EL (cell line): ENCODE measurements around the gene RCSD1.
A peak's percentile ranks its signal among the peaks of the same experiment; 100 is the strongest.
"Not testable (repeated sequence)": the region's sequence is repeated elsewhere in the genome, so short reads cannot be mapped to it uniquely, and the experiment has no call there.

Source experiments
- DNase-seq: peaks from one replicate; pipeline ENCODE4 v3.0.0-alpha.2; 2016

The RCSD1 gene, protein sequence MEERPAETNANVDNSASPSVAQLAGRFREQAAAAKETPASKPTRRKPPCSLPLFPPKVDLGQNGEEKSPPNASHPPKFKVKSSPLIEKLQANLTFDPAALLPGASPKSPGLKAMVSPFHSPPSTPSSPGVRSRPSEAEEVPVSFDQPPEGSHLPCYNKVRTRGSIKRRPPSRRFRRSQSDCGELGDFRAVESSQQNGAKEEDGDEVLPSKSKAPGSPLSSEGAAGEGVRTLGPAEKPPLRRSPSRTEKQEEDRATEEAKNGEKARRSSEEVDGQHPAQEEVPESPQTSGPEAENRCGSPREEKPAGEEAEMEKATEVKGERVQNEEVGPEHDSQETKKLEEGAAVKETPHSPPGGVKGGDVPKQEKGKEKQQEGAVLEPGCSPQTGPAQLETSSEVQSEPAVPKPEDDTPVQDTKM

DNA sequence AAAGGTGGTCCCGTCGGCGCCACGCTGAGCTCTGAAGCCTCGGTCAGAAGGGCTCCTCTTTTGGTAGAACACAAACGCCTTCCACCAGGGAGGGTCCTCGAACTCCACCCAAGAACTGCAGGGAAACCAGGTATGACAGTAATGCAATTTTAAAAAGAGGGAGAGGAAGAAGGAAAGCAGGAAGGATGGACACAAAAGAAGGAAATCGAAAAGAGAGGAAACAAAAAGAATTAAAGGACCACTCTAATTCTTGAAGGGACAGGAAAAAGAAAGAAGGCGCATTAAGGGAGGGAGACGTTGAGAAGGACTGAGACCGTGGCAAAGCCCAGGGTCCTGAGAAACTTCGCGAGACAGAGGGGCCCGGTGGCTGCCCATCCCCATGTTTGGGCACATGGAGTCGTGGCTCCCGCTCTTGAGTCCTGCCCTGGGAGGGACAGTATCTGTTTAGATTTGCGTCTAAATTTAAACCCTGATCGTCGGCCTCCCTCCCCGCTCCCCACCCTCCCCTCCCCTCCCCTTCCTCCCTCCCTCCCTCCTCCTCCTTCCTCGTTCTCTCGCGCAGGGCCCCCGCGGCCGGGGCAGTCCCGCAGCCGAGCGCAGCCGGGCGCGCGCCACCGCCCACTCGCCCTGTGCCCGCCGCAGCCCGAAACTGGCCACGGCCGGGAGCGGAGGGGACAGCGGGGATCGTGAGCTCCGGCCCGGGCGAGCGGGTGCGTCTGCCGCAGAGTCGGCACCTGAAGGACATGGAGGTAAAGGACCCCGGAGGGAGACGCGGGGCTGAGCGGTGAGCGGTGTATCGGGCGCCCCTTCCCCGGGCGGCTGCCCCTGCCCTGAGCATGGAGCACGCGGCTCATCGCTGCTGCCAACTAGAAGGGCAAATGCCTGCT lies at the start of gene RCSD1:
RCSD1 (plus strand) TSS at position 552 of the 887 bp plus-strand sequence; CDS start at position 744, 192 bp downstream.
- no peak for DNase-seq

DNA sequence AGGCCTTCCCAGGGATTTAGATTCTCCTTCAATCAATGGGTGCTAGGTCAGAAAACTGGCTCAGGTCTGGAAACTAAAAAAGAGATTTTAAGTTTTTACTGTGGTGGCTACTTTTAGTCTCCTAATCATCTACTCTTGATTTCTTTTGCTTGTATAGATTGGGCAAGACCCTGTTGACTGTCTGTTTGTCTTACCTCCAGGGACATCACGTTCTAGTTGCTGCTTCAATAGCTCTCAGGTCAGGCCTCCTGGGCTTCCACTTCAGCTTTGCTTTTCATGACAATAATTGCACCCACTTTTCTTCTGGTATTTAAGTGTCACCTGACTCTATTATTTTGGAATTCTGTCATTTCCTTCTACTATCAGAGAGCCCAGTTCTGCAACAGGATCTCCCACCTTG lies 48.0 kb upstream of the RCSD1 start:
- no peak for DNase-seq

DNA sequence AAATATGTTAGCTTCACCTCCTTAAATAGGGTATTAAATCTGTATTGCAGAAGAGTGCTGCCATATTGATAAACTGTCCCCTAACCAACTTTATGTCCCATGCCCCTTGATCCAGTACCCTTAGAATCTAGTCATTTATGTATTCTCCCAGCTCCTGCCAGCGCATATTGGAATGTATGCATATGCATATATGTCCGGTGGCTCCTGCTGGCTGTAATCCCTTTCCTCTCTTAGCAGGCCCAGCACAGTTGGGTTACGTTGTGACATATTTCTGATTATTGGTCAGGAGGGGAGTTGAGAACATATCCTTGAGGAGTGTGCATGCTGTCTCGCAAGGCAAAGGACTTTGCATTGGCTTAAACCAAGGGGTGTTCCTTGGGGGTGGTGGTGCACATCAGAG lies 47.3 kb upstream of the RCSD1 start:
- DNase-seq = no peak

DNA sequence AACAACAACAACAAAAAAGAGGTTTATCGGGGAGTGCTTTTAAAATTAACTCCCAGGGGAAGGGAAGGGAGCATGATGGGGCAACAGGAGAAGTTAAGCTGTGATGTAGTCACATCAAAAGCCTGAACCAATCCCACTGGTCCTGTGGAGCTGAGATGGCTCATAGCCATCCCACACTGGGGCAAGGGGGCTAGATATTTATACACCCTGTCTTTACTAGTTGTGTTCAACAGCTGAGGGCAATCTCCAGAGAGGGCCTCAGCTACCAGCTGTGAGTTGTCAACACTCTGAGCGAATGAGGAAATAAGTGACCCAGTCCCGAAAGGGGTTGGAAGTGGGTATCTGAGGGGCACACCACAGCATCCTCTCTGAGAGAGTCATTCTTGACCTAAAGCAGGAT lies 45.5 kb upstream of the RCSD1 start:
- no peak for DNase-seq

DNA sequence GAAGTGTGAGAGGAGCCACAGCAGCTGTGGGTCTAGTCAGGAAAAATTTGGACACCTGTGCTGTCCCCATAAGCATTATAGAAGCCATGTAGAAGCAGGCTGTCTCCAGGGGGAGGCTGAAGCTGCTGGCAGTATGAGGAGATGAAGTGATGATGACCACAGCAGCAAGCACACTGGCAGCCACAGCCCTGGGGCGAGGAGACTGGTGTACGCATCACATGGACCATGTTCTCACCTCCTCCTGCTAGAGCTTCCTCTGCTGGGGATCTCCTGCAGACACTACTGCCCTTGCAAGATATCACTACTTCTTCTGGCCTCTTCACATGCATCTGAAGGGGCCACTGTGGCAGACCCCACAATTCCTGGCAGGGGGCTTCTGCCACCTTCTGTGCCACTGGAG lies 42.7 kb upstream of the RCSD1 start:
- no peak for DNase-seq

DNA sequence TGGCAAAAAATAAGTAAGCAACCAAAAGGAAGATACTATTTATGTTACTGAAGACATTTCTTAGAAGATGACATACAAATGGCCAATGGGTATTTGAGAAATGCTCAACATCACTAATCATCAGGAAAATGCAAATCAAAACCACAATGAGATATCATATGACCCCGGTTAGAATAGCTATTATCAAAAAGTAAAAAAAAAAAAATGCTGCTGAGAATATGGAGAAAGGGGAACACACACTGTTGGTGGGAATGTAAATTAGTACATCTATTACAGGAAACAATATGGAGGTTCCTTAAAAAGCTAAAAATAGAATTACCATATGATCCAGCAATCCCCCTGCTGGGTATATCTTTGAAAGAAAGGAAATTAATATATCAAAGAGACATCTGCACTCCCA lies 42.2 kb upstream of the RCSD1 start:
- no peak for DNase-seq

DNA sequence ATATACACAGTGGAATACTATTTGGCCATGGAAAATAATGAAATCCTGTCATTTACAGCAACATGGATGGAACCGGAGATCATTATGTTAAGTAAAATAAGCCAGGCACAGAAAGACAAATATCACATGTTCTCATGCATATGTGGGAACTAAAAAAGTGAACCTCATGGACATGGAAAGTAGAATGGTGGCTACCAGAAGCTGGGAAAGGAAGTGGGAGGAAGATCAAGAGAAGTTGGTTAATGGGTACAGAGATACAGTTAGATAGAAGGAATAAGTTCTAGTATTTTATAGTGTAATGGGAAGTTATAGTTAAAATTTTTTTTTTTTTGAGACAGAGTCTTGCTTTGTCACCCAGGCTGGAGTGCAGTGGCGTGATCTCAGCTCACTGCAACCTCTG lies 41.7 kb upstream of the RCSD1 start:
- DNase-seq = no peak

DNA sequence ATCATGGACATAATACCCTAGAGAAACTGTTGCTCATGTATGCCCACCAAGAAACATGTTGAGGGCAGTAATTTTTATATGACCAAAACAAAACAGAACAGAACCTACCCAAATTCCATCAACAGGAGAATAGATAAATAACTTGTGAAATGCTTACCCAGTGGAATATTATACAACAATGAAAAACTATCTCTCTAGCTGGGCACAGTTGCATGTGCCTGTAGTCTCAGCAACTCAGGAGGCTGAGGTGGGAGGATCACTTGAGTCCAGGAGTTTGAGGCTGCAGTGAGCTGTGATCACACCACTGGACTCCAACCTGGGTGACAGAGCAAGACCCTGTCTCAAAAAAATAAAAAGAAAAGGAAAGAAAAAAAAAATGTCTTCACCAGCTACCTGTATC lies 37.6 kb upstream of the RCSD1 start:
- DNase-seq = no peak

DNA sequence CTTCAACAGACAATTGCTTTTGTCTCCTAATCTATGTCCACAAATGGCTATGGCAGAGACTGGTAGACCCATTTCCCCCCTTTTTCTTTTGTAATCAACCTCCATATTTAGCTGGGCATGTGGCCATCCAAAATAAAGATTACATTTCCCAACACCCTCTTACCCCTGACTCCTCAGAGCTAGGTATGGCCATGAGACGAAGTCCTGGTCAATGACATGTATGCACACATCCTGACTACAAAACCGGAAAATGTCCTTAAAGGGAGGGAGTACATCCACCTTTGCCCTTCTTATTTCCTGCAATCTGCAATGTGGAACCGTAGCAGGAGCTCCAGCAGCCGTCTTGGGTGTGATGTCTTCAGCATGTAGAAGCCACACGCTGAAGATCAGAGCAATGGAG lies 36.2 kb upstream of the RCSD1 start:
- no peak for DNase-seq

DNA sequence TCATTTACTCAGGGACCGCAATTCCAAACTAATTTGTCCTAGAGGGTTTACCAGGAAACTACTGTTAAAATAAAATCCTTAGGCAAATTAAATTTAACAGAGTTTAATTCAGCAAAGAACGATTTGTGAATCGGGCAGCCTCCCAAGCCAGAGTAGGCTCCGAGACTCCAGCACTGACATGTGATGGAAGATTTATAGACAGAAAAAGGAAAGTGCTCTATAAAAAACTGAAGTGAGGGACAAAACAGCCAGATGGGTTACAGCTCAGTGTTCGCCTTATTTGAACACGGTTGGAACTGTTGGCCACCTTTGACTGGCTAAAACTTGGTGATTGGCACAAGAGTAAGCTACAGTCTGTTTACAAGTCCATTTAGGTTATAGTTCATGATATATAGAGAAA lies 35.2 kb upstream of the RCSD1 start:
- DNase-seq = no peak

DNA sequence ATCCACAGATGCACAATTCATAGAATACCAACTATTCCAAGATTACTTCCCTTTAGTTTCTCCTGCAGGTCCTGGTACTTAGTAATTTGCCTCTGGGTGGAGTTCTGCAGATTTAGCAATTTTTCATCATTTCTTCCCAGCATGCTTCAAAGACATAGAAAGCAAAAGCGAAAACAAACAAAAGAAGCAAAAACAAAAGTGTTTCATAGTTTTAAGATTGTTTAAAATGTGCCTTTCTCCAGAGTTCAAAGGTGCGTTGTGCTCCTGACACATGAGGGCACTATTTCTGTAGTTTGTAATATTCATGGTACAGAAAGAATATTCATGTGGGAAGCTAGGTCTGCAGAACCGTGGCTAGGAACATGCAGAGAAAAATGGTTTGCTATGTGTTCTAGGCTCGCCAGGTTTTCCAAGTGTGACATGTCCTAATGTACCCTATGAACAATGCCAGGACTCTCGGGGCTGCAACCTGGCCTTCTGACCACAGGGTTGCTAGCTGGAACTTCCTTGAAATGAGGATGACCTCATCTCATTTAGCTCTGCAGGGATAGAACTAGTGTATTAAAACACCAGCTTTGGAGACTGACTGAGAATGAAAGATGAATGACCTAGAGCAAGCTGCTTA lies 30.0 kb upstream of the RCSD1 start:
- DNase-seq = peak; percentile 48

DNA sequence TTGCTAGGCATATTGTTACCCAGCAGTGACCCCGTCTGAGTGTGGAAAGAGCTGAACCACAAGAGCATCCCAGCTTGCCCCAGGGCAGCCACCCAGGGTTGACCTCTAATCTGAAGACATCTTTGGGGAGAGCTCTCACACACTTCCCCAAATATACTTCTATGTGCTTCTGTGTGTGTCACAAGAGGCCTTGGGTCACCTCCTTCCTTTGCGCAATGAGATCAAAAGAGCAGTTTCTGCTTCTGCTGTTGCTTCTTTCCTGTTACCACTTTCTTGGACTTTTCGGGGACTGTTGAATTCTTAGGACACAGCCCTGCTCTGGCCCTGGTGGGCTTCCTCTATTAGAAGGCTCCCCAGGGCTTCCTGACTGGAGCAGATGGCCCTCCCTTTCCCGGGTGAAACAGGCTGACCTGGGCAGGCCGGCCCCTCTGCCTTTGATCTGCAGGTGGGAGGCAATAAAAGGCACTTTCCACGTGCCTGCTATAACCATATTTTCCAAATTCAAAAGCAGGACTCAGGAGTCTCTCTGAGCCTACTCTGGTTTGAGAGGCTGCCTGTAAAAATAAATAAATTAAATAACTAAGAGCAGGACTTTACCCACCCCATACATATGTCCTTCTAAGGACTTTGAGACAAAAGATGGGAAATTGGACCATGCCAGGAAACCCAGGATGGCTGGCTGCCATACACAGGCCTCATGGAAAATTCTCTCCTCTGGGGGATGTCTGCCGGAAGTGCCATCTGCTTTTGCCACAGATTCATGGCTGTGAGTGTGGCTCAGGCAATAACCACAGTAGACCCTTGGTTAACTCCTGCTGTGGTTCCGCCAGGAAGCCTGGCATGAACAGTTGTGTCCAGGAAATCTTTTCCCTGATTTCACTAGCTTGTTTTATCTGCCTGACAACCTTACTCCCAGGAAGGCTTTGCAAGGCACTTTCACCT lies 28.3 kb upstream of the RCSD1 start:
- no peak for DNase-seq

DNA sequence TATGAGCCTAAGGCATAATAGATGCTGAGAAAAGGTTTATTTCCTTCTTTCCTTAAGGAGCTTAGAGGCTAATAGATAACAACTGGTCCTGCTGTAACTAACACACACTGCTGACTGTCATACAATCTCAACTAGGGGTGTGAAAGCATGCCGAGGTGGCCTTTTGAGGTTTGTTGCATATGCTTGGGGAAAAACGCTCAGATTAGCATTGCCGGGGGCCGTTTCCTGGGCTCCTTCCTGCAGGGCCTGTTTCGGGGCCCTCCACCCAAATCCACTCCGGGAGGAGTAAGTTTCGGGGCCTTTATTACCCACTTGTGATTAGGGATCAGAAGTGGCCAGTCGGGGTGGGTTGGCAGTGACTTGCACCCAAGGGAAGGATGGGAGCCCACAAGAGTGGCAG lies 27.2 kb upstream of the RCSD1 start:
- no peak for DNase-seq

DNA sequence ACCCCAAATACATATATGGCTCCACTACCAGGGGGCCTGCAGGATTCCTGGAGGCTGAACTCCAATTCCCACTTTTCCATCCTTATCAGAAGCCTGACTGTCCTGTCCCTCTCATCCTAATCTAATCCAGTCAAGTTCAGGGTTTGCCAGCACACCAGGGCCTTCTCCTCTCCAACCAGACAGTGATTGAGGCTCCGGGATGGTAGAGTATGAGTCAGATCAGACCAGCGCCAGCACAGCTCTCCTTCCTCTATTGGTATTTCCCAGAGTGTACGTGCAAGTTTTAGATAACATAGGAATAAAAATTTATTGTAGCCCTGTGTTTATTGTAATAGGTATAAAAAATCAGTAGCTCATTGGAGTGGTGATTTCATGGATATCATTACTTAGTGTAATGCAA lies 24.5 kb upstream of the RCSD1 start:
- DNase-seq = no peak

DNA sequence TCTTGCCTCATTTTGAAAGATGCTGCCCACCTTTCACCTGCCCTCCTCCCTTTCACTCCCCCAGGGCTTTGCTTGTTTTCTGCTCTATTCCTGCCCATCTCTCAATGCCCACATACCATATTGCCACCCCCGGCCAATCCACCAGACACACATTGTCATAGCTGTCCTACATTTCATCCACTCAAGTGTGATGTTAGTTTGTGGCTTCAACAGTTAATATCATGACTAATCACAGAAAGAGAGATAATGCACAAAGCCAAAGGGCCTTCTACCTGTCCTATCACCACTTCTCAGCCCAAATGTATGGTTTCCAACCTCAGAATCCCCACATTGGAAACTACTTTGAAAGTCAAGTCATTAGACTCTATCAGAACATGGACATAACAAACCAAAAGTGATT lies 18.0 kb upstream of the RCSD1 start:
- no peak for DNase-seq

DNA sequence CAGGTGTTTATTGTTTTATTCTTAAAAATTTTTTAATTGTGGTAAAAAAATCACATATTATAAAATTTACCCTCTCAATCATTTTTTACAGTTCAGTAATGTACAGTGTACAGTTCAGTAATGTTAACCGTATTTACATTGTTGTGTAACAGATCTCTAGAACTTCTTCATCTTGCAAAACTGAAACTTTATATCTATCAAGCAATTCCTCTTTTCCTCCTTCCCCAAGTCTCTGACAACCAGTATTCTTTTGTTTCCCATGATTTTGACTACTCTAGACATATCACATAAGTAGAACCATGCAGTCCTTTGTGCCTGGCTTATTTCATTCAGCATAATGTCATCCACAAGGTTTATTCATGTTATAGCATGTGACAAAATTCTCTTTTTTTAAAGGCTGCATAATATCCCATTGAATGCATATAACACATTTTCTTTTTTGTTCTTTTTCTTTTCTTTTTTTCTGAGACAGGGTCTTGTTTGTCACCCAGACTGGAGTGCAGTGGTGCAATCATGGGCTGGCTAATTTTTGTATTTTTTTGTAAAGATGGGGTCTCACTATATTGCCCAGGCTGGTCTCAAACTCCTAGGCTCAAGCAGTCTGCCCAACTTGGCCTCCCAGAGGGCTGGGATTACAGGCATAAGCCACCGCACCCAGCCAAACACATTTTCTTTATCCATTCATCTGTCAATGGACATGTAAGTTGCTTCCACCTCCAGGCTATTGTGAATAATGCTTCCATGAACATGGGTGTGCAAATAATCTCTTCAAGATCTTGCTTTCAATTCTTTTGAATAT lies 17.2 kb upstream of the RCSD1 start:
- DNase-seq = no peak

DNA sequence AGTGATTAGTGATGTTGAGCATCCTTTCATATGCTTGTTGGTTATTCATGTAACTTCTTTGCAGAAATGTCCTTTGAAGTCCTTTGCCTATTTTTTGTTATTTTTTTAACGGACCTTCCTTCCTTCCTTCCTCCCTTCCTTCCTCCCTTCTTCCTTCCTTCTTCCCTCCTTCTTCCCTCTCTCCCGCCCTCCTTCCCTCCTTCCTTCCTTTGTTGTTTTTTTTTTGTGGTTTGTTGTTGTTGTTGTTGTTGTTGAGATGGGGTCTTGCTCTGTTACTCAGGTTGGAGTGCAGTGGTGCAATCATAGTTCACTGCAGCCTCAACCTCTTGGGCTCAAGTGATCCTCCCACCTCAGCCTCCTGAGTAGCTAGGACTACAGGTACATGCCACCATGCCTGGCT lies 16.0 kb upstream of the RCSD1 start:
- DNase-seq = not testable (repeated sequence)

DNA sequence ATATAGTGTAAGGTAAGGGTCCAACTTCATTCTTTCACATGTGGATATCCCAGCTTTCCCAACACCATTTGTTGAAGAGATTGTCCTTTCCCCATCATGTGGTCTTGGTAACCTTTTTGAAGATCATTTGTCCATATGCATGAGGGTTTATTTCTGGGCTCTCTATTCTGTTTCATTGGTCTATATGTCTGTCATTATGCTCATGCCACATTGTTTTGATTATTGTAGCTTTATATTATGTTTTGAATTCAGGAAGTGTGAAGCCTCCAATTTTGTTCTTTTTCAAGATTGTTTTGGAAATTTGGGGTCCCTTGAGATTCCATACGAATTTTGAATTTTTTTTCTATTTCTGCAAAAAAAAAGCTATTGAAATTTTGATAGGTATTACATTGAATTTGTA lies 15.2 kb upstream of the RCSD1 start:
- DNase-seq = no peak

DNA sequence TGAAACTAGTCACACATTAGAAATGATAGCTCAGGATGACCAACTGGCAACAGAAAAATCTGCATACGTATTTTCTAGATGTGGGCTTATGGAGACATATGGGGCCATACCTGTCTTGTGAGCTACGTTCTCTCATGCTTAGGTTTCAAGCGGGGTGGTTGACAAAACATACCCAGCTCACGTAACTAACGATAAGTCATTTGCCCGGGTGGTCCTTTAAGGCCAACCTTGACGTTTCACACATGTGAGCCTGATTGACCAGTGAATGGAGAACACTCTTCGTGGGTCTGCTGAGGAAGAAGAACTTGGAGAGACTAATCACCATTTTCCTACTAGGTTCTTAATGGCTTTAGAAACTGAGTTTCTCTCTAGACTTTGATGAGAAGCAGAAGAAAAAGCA lies 13.5 kb upstream of the RCSD1 start:
- no peak for DNase-seq

DNA sequence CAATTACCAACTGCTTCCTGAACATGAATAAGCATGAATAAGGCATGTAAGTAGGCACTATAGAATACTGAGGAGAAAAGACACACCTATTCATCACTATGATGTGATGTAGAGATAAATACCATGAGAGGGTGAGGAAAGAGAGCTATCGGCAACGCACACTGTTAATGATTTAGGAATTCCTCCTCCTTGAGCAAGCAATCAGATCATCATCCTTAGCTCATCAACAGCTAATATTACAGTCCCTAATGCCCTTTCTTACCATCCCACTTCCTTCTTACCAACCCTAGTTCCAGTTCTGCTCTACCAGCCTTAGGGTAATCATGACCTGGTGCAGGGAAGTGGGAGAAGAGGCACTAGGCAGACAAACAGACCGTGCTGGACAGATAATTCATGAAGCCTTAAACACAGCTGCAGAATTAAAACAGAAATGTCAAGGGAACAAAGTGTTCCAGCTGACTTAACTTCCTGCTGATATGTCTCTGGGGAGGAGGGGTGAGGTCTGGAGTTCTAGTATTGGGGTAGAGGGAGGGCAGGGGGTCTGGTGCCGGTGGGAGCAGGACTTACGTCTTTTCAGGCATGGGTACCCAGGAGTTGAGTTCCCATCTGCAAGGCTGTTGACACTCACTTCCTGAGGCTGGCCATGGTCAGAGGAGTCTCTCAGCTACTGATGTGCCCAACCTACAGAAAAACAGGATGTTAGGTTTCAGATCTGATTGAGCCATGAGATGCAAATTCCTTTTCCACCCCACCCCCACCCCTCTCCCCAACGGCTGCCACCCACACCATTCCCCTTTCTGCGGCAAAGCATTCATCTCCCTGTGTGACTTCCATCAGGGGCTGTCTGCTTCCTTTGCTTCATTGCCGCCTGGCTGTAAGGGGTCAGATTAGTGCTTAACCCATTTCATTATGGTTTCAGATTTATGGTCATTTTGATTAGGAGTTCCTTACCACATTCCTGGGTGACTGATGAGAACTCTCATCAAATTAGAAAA lies 12.6 kb upstream of the RCSD1 start:
- DNase-seq = peak; percentile 59
